ENCODE measurements around the gene IFI6.
"Not testable (repeated sequence)": the region's sequence is repeated elsewhere in the genome, so short reads cannot be mapped to it uniquely, and the experiment has no call there.

The IFI6 gene

GRCh38 chr1:27644369-27645070 is 27.5 kb downstream of the IFI6 start:
- no peak overlapping the region for H3K4me3 Mint-ChIP-seq
- no peaks in the 10 kb centered on the region for H3K36me3 Mint-ChIP-seq (ENCODE audit: low read depth)
- peaks cover 8% of the 10 kb centered on the region for H3K27me3 Mint-ChIP-seq (ENCODE audit: low read depth)
- no peak for TF ChIP-seq CTCF (IDR thresholded peaks at IDR 0.05; ENCODE audit: unreplicated experiment in 3 of 3)
- no peaks in the 10 kb centered on the region for H3K4me1 Mint-ChIP-seq
- H3K27ac Mint-ChIP-seq: no peak overlapping the region
- H3K9me3 Mint-ChIP-seq: no peaks in the 10 kb centered on the region

DNA sequence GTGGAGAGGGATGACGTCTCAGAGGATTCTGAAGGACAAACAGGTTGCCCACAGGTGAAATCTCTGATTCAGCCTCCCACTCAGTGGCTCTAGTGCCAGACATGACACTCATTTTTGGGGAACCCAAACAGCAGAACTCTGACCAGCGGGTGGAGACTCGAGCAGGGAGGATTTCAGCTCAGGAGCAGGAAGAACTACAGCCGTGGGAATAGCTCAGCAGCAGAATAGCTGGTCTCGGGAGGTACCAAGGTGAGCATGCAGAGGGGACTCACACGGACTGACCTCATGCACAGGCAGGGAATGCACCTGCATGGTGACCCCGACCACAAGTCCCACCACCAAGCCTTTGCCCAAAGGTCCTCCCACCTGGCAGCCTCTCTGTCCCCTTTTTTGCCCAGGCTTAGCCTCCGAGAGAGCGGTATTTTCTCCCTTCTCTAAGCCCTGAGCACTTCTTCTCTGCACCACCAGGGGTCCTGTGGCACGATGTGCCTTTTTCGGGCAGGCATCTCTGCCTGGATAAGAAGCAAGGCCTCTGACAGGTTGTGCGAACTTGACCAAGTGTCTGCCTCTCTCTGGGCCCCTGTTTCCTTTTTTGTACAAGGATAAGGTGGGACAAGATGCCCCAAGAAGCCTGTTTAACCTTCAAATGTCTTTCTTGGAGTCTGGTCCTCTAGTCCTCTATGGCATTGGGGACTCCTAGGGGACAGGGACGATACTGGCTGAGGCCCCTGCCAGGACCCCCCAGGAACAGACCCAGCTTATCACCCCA is 28.2 kb downstream of the IFI6 start:
- no peaks in the 10 kb centered on the region for H3K36me3 Mint-ChIP-seq (ENCODE audit: low read depth)
- no peaks in the 10 kb centered on the region for H3K9me3 Mint-ChIP-seq
- peak; percentile 45 to 75 (median 64) for TF ChIP-seq CTCF (IDR thresholded peaks at IDR 0.05; ENCODE audit: unreplicated experiment in 3 of 3)
- no peaks in the 10 kb centered on the region for H3K4me1 Mint-ChIP-seq
- no peak overlapping the region for H3K27ac Mint-ChIP-seq
- H3K4me3 Mint-ChIP-seq: no peak overlapping the region
- peaks cover 8% of the 10 kb centered on the region for H3K27me3 Mint-ChIP-seq (ENCODE audit: low read depth)

DNA sequence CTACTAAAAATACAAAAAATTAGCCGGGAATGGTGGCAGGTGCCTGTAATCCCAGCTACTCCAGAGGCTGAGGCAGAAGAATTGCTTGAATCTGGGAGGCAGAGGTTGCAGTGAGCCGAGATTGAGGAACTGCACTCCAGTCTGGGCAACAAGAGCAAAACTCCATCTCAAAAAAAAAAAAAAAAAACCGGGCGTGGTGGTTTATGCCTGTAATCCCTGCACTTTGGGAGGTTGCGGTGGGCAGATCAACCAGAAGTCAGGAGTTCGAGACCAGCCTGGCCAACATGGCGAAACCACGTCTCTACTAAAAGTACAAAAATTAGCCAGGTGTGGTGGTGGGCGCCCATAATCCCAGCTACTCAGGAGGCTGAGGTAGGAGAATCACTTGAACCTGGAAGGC is 31.5 kb downstream of the IFI6 start:
- not testable (repeated sequence) for H3K36me3 Mint-ChIP-seq (ENCODE audit: low read depth); H3K4me1 Mint-ChIP-seq; H3K27ac Mint-ChIP-seq; H3K9me3 Mint-ChIP-seq; H3K27me3 Mint-ChIP-seq (ENCODE audit: low read depth); H3K4me3 Mint-ChIP-seq

GRCh38 chr1:27638805-27639204 is 33.2 kb downstream of the IFI6 start:
- no peak for TF ChIP-seq CTCF (IDR thresholded peaks at IDR 0.05; ENCODE audit: unreplicated experiment in 3 of 3)
- no peaks in the 10 kb centered on the region for H3K4me1 Mint-ChIP-seq
- no peaks in the 10 kb centered on the region for H3K36me3 Mint-ChIP-seq (ENCODE audit: low read depth)
- no peak overlapping the region for H3K4me3 Mint-ChIP-seq
- no peak overlapping the region for H3K27ac Mint-ChIP-seq
- H3K9me3 Mint-ChIP-seq: no peaks in the 10 kb centered on the region
- peaks cover 18% of the 10 kb centered on the region for H3K27me3 Mint-ChIP-seq (ENCODE audit: low read depth)

DNA sequence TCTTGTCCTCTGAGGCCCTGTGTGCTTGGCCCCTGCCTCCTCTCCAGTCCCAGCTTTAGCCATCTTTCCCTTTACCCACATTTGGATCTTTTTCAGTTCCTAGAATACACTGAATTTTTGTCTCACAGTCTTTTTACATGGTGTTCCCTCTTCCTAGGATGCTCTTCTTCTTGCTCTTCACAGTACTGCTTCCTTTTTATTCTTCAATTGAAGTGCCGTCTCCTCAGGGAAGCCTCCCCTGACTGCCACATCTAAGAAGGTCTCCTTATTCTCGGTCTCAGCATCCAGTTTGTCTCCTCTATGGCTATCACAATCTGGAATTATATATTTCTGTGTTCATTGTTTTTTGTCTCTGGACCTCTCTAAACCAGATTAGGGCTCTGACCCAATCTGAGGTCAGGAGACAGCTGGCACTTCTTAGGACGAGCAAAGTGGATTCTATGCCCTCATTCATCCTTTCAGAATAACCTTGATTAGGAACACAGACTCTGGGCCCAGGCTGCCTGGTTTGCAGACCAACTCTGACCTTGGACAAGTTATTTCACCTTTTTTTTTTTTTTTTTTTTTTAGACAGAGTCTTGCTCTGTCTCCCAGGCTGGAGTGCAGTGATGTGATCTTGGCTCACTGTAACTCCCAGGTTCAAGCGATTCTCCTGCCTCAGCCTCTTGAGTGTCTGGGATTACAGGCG is 33.8 kb downstream of the IFI6 start:
- Mint-ChIP-seq H3K4me1 (no peaks in the 10 kb centered on the region), H3K27me3 (ENCODE audit: low read depth) (peaks cover 19% of the 10 kb centered on the region), H3K27ac (peak overlapping the region in 1 of 3 experiments; percentile 5), H3K36me3 (ENCODE audit: low read depth) (no peaks in the 10 kb centered on the region), H3K9me3 (no peaks in the 10 kb centered on the region), H3K4me3 (no peak overlapping the region)
- TF ChIP-seq CTCF (IDR thresholded peaks at IDR 0.05; ENCODE audit: unreplicated experiment in 3 of 3): no peak

DNA sequence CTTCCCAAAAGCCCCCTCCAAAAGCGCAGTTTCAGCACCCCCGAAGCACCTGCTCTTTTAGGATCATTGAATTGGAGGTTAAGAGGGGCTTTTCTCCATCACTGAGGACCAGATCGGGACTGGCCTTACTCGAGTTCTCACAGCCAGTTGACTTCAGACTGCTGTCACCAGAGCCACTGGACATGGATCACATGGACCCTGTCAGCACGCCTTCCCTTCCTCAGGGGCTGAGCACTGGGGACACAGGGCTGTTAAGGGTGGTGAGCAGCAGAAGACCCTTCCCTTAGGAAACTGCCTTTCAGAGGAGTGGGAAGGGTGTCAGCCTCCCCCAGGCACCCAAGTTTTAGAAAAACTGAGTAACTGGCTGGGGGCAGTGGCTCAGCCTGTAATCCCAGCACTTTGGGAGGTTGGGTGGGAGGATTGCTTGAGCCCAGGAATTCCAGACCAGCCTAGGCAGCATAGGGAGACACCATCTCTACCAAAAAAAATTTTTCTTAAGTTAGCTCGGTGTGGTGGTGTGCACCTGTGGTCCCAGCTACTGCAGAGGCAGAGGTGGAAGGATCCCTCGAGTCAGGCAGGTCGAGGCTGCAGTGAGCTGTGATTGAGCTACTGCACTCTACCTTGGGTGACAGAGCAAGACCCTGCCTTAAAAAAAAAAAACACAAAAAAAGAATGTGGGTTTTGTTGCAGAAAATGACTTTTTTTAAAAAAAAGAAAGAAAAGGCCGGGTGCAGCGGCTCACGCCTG is 36.4 kb downstream of the IFI6 start:
- no peak overlapping the region for H3K27ac Mint-ChIP-seq
- H3K4me3 Mint-ChIP-seq: peak overlapping the region; percentile 69 to 74 (median 70)
- no peaks in the 10 kb centered on the region for H3K9me3 Mint-ChIP-seq
- peaks cover 31% of the 10 kb centered on the region for H3K27me3 Mint-ChIP-seq (ENCODE audit: low read depth)
- H3K4me1 Mint-ChIP-seq: peaks cover 10% of the 10 kb centered on the region
- no peaks in the 10 kb centered on the region for H3K36me3 Mint-ChIP-seq (ENCODE audit: low read depth)
- TF ChIP-seq CTCF (IDR thresholded peaks at IDR 0.05; ENCODE audit: unreplicated experiment in 3 of 3): no peak
